Immature natural killer cell (primary cell): ENCODE measurements around the gene VTCN1. TPM values are rescaled to one million over a fixed set of nuclear protein-coding genes. Genes with fewer than 3 reads are reported as not detected.
"Not testable (repeated sequence)": the region's sequence is repeated elsewhere in the genome, so short reads cannot be mapped to it uniquely, and the experiment has no call there.

Experiments used
- DNase-seq, 3 donors: peaks; one replicate each; pipeline ENCODE4 v3.0.0; 2022; ENCODE audit warnings: mixed read lengths in 1 of 3
- H3K27ac Mint-ChIP-seq, 6 donors: one replicate each; pipeline ENCODE4 v1.8.0; 2020; ENCODE audit warnings: mixed read lengths in 6 of 6, mild to moderate bottlenecking in 5 of 6, inconsistent platforms in 4 of 6, moderate library complexity in 3 of 6
- H3K27me3 Mint-ChIP-seq, 3 donors: one replicate each; pipeline ENCODE4 v1.8.0; 2020 to 2021; ENCODE audit warnings: low read depth in 3 of 3, mild to moderate bottlenecking in 3 of 3, mixed read lengths in 3 of 3, moderate library complexity in 3 of 3, inconsistent platforms in 1 of 3
- H3K36me3 Mint-ChIP-seq, 3 donors: one replicate each; pipeline ENCODE4 v1.8.0; 2020; ENCODE audit warnings: mixed read lengths in 3 of 3, inconsistent platforms in 2 of 3, mild to moderate bottlenecking in 2 of 3
- H3K4me1 Mint-ChIP-seq, 2 donors: one replicate each; pipeline ENCODE4 v1.8.0; 2020; ENCODE audit warnings: inconsistent platforms in 2 of 2, mild to moderate bottlenecking in 2 of 2, mixed read lengths in 2 of 2, moderate library complexity in 1 of 2
- H3K4me3 Mint-ChIP-seq, 5 donors: one replicate each; pipeline ENCODE4 v1.8.0; 2020; ENCODE audit warnings: mild to moderate bottlenecking in 5 of 5, mixed read lengths in 5 of 5, inconsistent platforms in 3 of 5, moderate library complexity in 3 of 5
- H3K9me3 Mint-ChIP-seq, 6 donors: one replicate each; pipeline ENCODE4 v1.8.0; 2020; ENCODE audit warnings: mild to moderate bottlenecking in 6 of 6, mixed read lengths in 6 of 6, inconsistent platforms in 4 of 6, moderate library complexity in 3 of 6
- polyA plus RNA-seq, 3 donors: library from polyadenylated mRNA; unstranded; fragments of 300-500 nt; fragmentation: Illumina TruSeq; gene quantifications; one replicate each; pipeline ENCODE4 v1.2.3, GENCODE V29; 2021

The VTCN1 gene
- polyA plus RNA-seq, 3 donors from 2014 or later = not detected

- no peaks in the 10 kb centered on the region for H3K4me1 Mint-ChIP-seq
- H3K27me3 Mint-ChIP-seq = peaks cover 0 to 7% (median 3%) of the 10 kb centered on the region in 3 donors
- H3K27ac Mint-ChIP-seq = no peak overlapping the region
- no peak for DNase-seq
- H3K4me3 Mint-ChIP-seq = no peak overlapping the region
- H3K36me3 Mint-ChIP-seq = no peaks in the 10 kb centered on the region
- H3K9me3 Mint-ChIP-seq = no peaks in the 10 kb centered on the region
Measured at GRCh38 chr1:117169871-117170596, 40.7 kb downstream of the VTCN1 start.

GRCh38 chr1:117167402-117167801 lies 43.3 kb downstream of the VTCN1 start:
- Mint-ChIP-seq H3K9me3 (no peaks in the 10 kb centered on the region), H3K27ac (no peak overlapping the region), H3K36me3 (no peaks in the 10 kb centered on the region), H3K4me3 (no peak overlapping the region), H3K4me1 (no peaks in the 10 kb centered on the region), H3K27me3 (no peaks in the 10 kb centered on the region)
- DNase-seq = no peak

GRCh38 chr1:117166076-117166475 lies 44.7 kb downstream of the VTCN1 start:
- H3K27ac Mint-ChIP-seq = no peak overlapping the region
- H3K36me3 Mint-ChIP-seq = no peaks in the 10 kb centered on the region
- no peaks in the 10 kb centered on the region for H3K9me3 Mint-ChIP-seq
- peaks cover 0 to 3% (median 2%) of the 10 kb centered on the region in 3 donors for H3K27me3 Mint-ChIP-seq
- no peaks in the 10 kb centered on the region for H3K4me1 Mint-ChIP-seq
- no peak overlapping the region for H3K4me3 Mint-ChIP-seq
- no peak for DNase-seq

GRCh38 chr1:117164209-117164608 lies 46.5 kb downstream of the VTCN1 start:
- no peak for DNase-seq
- Mint-ChIP-seq H3K27ac (no peak overlapping the region), H3K36me3 (no peaks in the 10 kb centered on the region), H3K9me3 (no peaks in the 10 kb centered on the region), H3K27me3 (peaks cover 0 to 5% (median 3%) of the 10 kb centered on the region in 3 donors), H3K4me1 (no peaks in the 10 kb centered on the region), H3K4me3 (no peak overlapping the region)

- H3K36me3 Mint-ChIP-seq = no peaks in the 10 kb centered on the region
- no peak overlapping the region for H3K4me3 Mint-ChIP-seq
- no peak for DNase-seq
- H3K27ac Mint-ChIP-seq = no peak overlapping the region
- H3K9me3 Mint-ChIP-seq = no peaks in the 10 kb centered on the region
- no peaks in the 10 kb centered on the region for H3K4me1 Mint-ChIP-seq
- H3K27me3 Mint-ChIP-seq = peaks cover 0 to 7% (median 3%) of the 10 kb centered on the region in 3 donors
Measured at GRCh38 chr1:117162816-117163215, 47.9 kb downstream of the VTCN1 start.

GRCh38 chr1:117161887-117162286 lies 48.8 kb downstream of the VTCN1 start:
- no peak overlapping the region for H3K4me3 Mint-ChIP-seq
- no peak overlapping the region for H3K27ac Mint-ChIP-seq
- H3K36me3 Mint-ChIP-seq = no peaks in the 10 kb centered on the region
- H3K4me1 Mint-ChIP-seq = no peaks in the 10 kb centered on the region
- H3K9me3 Mint-ChIP-seq = no peaks in the 10 kb centered on the region
- peaks cover 0 to 10% (median 5%) of the 10 kb centered on the region in 3 donors for H3K27me3 Mint-ChIP-seq
- no peak for DNase-seq

- H3K27me3 Mint-ChIP-seq, H3K36me3 Mint-ChIP-seq, H3K27ac Mint-ChIP-seq, DNase-seq, H3K4me3 Mint-ChIP-seq, H3K4me1 Mint-ChIP-seq, H3K9me3 Mint-ChIP-seq: not testable (repeated sequence)
Measured at GRCh38 chr1:117151305-117151704, 59.4 kb downstream of the VTCN1 start.

- H3K4me1 Mint-ChIP-seq = no peaks in the 10 kb centered on the region
- H3K27ac Mint-ChIP-seq = no peak overlapping the region
- no peaks in the 10 kb centered on the region for H3K36me3 Mint-ChIP-seq
- no peaks in the 10 kb centered on the region for H3K9me3 Mint-ChIP-seq
- H3K4me3 Mint-ChIP-seq = no peak overlapping the region
- peaks cover 0 to 12% (median 3%) of the 10 kb centered on the region in 3 donors for H3K27me3 Mint-ChIP-seq
- no peak for DNase-seq
Measured at GRCh38 chr1:117150316-117150715, 60.4 kb downstream of the VTCN1 start.

- H3K27me3 Mint-ChIP-seq = peaks cover 3 to 19% (median 3%) of the 10 kb centered on the region in 3 donors
- H3K9me3 Mint-ChIP-seq = peaks cover 0 to 2% (median 0%) of the 10 kb centered on the region in 6 donors
- H3K27ac Mint-ChIP-seq = no peak overlapping the region
- DNase-seq = no peak
- no peaks in the 10 kb centered on the region for H3K36me3 Mint-ChIP-seq
- H3K4me1 Mint-ChIP-seq = no peaks in the 10 kb centered on the region
- no peak overlapping the region for H3K4me3 Mint-ChIP-seq
Measured at GRCh38 chr1:117147856-117148588, 62.7 kb downstream of the VTCN1 start.

- no peak overlapping the region for H3K4me3 Mint-ChIP-seq
- peaks cover 3 to 19% (median 3%) of the 10 kb centered on the region in 3 donors for H3K27me3 Mint-ChIP-seq
- no peaks in the 10 kb centered on the region for H3K36me3 Mint-ChIP-seq
- no peak overlapping the region for H3K27ac Mint-ChIP-seq
- no peaks in the 10 kb centered on the region for H3K4me1 Mint-ChIP-seq
- peaks cover 0 to 2% (median 0%) of the 10 kb centered on the region in 6 donors for H3K9me3 Mint-ChIP-seq
- no peak for DNase-seq
Measured at GRCh38 chr1:117147341-117147831, 63.3 kb downstream of the VTCN1 start.

GRCh38 chr1:117146575-117147340 lies 64.0 kb downstream of the VTCN1 start:
- Mint-ChIP-seq H3K9me3 (peaks cover 0 to 2% (median 0%) of the 10 kb centered on the region in 6 donors), H3K36me3 (no peaks in the 10 kb centered on the region), H3K4me1 (no peaks in the 10 kb centered on the region)

GRCh38 chr1:117146072-117146471 lies 64.7 kb downstream of the VTCN1 start:
- Mint-ChIP-seq H3K27ac (no peak overlapping the region), H3K27me3 (peaks cover 3 to 19% (median 3%) of the 10 kb centered on the region in 3 donors), H3K36me3 (no peaks in the 10 kb centered on the region), H3K4me1 (no peaks in the 10 kb centered on the region), H3K9me3 (peaks cover 0 to 2% (median 0%) of the 10 kb centered on the region in 6 donors), H3K4me3 (no peak overlapping the region)
- no peak for DNase-seq

More at GRCh38 chr1:117146575-117147340, 64.0 kb downstream of the VTCN1 start:
- no peak for DNase-seq
- no peak overlapping the region for H3K4me3 Mint-ChIP-seq
- peaks cover 3 to 19% (median 3%) of the 10 kb centered on the region in 3 donors for H3K27me3 Mint-ChIP-seq
- H3K27ac Mint-ChIP-seq = no peak overlapping the region

- H3K27ac Mint-ChIP-seq = no peak overlapping the region
- H3K4me3 Mint-ChIP-seq = no peak overlapping the region
- H3K4me1 Mint-ChIP-seq = no peaks in the 10 kb centered on the region
- DNase-seq = no peak
- peaks cover 3 to 18% (median 3%) of the 10 kb centered on the region in 3 donors for H3K27me3 Mint-ChIP-seq
- peaks cover 0 to 2% (median 0%) of the 10 kb centered on the region in 6 donors for H3K9me3 Mint-ChIP-seq
- no peaks in the 10 kb centered on the region for H3K36me3 Mint-ChIP-seq
Measured at GRCh38 chr1:117143871-117144270, 66.9 kb downstream of the VTCN1 start.

GRCh38 chr1:117143172-117143571 lies 67.6 kb downstream of the VTCN1 start:
- peaks cover 0 to 2% (median 0%) of the 10 kb centered on the region in 6 donors for H3K9me3 Mint-ChIP-seq
- no peaks in the 10 kb centered on the region for H3K4me1 Mint-ChIP-seq
- no peak for DNase-seq
- H3K4me3 Mint-ChIP-seq = no peak overlapping the region
- H3K36me3 Mint-ChIP-seq = no peaks in the 10 kb centered on the region
- peaks cover 3 to 18% (median 3%) of the 10 kb centered on the region in 3 donors for H3K27me3 Mint-ChIP-seq
- H3K27ac Mint-ChIP-seq = no peak overlapping the region
